ENCODE measurements around the gene ZNF593. TPM values are rescaled to one million over a fixed set of nuclear protein-coding genes. Genes with fewer than 3 reads are reported as not detected.

ZNF593 gene
- total RNA-seq, 6 experiments from 2014 or later = 33.5 to 46.3 (median 38.7) TPM

DNA sequence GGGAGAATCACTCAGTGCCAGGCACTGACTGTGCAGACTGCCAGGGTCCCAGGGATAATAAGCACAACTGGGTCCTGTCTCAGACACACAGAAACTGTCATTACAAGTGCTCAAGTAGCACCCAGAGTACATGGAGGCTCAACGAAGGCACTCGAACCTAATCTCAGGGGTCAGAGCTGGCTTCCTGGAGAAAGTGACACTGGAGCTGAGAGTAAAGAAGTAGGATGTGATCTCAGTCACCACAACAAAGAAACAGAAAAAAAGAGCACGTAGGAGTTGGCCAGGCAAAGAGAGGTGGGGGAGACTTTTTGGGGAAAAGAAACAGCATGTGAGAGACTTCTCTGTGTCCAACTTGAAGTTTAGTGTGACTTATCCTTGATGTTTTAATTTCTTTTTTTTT, 22.0 kb downstream of the ZNF593 start:
- H3K4me1 Mint-ChIP-seq (ENCODE audit: low read depth) = no peaks in the 10 kb centered on the region
- H3K36me3 Mint-ChIP-seq (ENCODE audit: low read depth) = no peaks in the 10 kb centered on the region
- H3K9me3 Mint-ChIP-seq = no peaks in the 10 kb centered on the region
- H3K27me3 Mint-ChIP-seq (ENCODE audit: insufficient read depth) = peaks cover 21% of the 10 kb centered on the region
- TF ChIP-seq, protein P1, sequence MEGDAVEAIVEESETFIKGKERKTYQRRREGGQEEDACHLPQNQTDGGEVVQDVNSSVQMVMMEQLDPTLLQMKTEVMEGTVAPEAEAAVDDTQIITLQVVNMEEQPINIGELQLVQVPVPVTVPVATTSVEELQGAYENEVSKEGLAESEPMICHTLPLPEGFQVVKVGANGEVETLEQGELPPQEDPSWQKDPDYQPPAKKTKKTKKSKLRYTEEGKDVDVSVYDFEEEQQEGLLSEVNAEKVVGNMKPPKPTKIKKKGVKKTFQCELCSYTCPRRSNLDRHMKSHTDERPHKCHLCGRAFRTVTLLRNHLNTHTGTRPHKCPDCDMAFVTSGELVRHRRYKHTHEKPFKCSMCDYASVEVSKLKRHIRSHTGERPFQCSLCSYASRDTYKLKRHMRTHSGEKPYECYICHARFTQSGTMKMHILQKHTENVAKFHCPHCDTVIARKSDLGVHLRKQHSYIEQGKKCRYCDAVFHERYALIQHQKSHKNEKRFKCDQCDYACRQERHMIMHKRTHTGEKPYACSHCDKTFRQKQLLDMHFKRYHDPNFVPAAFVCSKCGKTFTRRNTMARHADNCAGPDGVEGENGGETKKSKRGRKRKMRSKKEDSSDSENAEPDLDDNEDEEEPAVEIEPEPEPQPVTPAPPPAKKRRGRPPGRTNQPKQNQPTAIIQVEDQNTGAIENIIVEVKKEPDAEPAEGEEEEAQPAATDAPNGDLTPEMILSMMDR (IDR thresholded peaks at IDR 0.05) = no peak
- no peak overlapping the region for H3K4me3 Mint-ChIP-seq
- DNase-seq = no peak
- H3K27ac Mint-ChIP-seq = no peak overlapping the region

DNA sequence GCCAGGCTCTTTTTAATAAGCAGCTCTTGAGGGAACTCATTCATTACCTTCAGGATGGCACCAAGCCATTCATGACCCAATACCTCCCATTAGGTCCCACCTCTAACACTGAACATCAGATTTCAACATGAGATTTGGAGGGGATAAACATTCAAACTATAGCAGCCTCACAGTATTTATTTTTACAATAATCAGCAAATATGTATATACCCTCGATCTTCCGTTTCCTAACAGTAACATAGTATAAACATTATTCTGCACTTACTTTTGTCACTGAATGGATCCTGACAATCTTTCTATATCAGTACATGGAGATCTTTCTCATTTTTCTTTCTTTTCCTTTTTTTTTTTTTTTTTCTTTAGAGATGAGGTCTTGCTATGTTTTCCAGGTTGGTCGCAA, 26.1 kb downstream of the ZNF593 start:
- H3K9me3 Mint-ChIP-seq = no peaks in the 10 kb centered on the region
- no peak for DNase-seq
- no peaks in the 10 kb centered on the region for H3K36me3 Mint-ChIP-seq (ENCODE audit: low read depth)
- H3K27me3 Mint-ChIP-seq (ENCODE audit: insufficient read depth) = peaks cover 33% of the 10 kb centered on the region
- TF ChIP-seq, protein P1 (IDR thresholded peaks at IDR 0.05) = no peak
- H3K27ac Mint-ChIP-seq = no peak overlapping the region
- H3K4me1 Mint-ChIP-seq (ENCODE audit: low read depth) = peaks cover 3% of the 10 kb centered on the region
- H3K4me3 Mint-ChIP-seq = no peak overlapping the region

DNA sequence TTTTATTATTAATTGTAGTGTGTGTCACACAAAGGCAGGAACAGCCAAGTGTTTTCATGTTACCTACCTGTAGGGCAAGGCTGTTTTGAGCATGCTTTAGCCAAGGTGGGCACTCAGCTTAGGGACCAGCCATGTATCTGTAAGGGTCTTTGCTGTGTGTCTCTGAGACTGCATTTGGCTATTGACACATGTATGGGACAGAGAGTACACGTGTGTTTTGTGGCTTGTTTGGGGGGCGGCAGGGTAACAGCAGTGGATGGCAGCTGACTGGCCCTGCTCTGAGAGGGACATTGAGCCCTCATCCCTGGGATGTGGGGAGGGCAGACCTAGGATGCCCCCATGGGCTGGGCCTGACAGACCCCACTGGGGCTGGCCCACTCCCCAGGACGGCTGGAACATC, 27.6 kb downstream of the ZNF593 start:
- peaks cover 30% of the 10 kb centered on the region for H3K27me3 Mint-ChIP-seq (ENCODE audit: insufficient read depth)
- H3K36me3 Mint-ChIP-seq (ENCODE audit: low read depth) = no peaks in the 10 kb centered on the region

DNA sequence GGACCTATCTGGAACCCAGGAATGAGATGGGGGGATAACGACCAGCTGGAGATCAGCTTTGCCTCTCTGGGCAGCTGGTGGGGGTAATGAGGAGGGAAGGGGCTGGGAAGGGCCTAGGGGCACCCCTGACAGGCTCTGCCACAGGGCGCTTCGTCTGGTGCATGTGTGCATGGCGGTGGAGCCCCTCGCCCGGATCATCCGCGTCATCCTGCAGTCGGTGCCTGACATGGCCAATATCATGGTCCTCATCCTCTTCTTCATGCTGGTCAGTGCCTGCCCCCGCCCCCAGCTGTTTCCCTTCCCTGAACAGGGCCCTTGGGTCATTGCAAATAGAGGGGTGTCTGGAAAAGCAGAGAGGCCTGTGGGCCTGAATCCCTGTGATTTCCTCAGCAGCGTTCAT, 28.1 kb downstream of the ZNF593 start:
- DNase-seq = no peak
- TF ChIP-seq, protein P1 (IDR thresholded peaks at IDR 0.05) = no peak
- Mint-ChIP-seq H3K4me1 (ENCODE audit: low read depth) (peaks cover 15% of the 10 kb centered on the region), H3K27ac (no peak overlapping the region), H3K36me3 (ENCODE audit: low read depth) (no peaks in the 10 kb centered on the region), H3K9me3 (no peaks in the 10 kb centered on the region), H3K4me3 (no peak overlapping the region), H3K27me3 (ENCODE audit: insufficient read depth) (peaks cover 30% of the 10 kb centered on the region)

More for the DNA sequence above, 27.6 kb downstream of the ZNF593 start:
- no peak for DNase-seq
- TF ChIP-seq, protein P1 (IDR thresholded peaks at IDR 0.05) = no peak
- Mint-ChIP-seq H3K9me3 (no peaks in the 10 kb centered on the region), H3K27ac (no peak overlapping the region), H3K4me3 (no peak overlapping the region), H3K4me1 (ENCODE audit: low read depth) (peaks cover 15% of the 10 kb centered on the region)

DNA sequence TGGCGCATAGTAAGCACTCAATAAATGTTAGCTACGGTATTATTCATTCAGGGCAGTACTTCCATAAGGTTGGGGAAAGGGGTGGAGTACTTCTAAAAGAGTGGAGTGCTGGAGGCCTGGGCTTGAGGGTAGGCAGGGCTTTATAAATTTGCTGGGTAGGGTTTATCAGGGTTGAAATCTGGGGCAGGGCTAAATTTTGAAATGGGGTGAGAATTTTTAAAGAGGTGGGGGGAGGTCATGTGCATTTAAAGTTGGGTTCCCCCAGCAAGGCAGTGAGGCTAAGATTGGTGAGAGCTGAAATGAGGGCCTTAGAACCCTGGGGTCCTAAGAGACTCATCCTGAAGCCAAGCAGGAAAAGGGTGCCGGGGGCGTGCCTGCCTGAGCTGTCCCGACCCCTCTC, 30.7 kb downstream of the ZNF593 start:
- Mint-ChIP-seq H3K4me1 (ENCODE audit: low read depth) (peaks cover 15% of the 10 kb centered on the region), H3K36me3 (ENCODE audit: low read depth) (no peaks in the 10 kb centered on the region), H3K27ac (no peak overlapping the region), H3K27me3 (ENCODE audit: insufficient read depth) (peaks cover 36% of the 10 kb centered on the region), H3K9me3 (no peaks in the 10 kb centered on the region), H3K4me3 (no peak overlapping the region)
- TF ChIP-seq, protein P1 (IDR thresholded peaks at IDR 0.05) = no peak
- DNase-seq = no peak

All from HFFc6 (cell line).